ENCODE data around the gene ITGB2.
A peak's percentile ranks its signal among the peaks of the same experiment; 100 is the strongest.

The ITGB2 gene

GRCh38 chr21:44949779-44950198, 29.1 kb upstream of the ITGB2 start:
- H3K27me3 ChIP-seq (ENCODE audit: low read depth) = no peaks in the 10 kb centered on the region
- H3K4me3 ChIP-seq = no peak overlapping the region
- no peaks in the 10 kb centered on the region for H3K4me1 ChIP-seq
- in situ Hi-C loops (cut with MboI; ENCODE audit: low sequenced_read_pairs) = loop anchor here (5.0 kb wide), 1 partner anchor 188 kb away; no protein-coding TSS in a partner anchor
- no peaks in the 10 kb centered on the region for H3K9me3 ChIP-seq
- DNase-seq (ENCODE audit: low spot score in 2 of 2) = peak; percentile 42 to 90
- H3K36me3 ChIP-seq (replicated peaks) = peaks cover 33% of the 10 kb centered on the region

GRCh38 chr21:44949161-44949778, 28.6 kb upstream of the ITGB2 start:
- H3K9me3 ChIP-seq = no peaks in the 10 kb centered on the region
- DNase-seq (ENCODE audit: low spot score in 2 of 2) = no peak
- no peaks in the 10 kb centered on the region for H3K27me3 ChIP-seq (ENCODE audit: low read depth)
- peaks cover 38% of the 10 kb centered on the region for H3K36me3 ChIP-seq (replicated peaks)
- H3K4me1 ChIP-seq = no peaks in the 10 kb centered on the region
- no peak overlapping the region for H3K4me3 ChIP-seq
- in situ Hi-C loops (cut with MboI; ENCODE audit: low sequenced_read_pairs) = loop anchor here (5.0 kb wide), 1 partner anchor 188 kb away; no protein-coding TSS in a partner anchor

- Histone ChIP-seq H3K27me3 (ENCODE audit: low read depth) (no peaks in the 10 kb centered on the region), H3K36me3 (replicated peaks) (peaks cover 45% of the 10 kb centered on the region), H3K4me1 (no peaks in the 10 kb centered on the region), H3K4me3 (no peak overlapping the region), H3K9me3 (no peaks in the 10 kb centered on the region)
- in situ Hi-C loops (cut with MboI; ENCODE audit: low sequenced_read_pairs) = loop anchor here (5.0 kb wide), 1 partner anchor 189 kb away; no protein-coding TSS in a partner anchor
- no peak for DNase-seq (ENCODE audit: low spot score in 2 of 2)
Measured at GRCh38 chr21:44948426-44949120, 27.9 kb upstream of the ITGB2 start.

GRCh38 chr21:44947930-44948331, 27.2 kb upstream of the ITGB2 start:
- Histone ChIP-seq H3K4me1 (no peaks in the 10 kb centered on the region), H3K36me3 (replicated peaks) (peaks cover 50% of the 10 kb centered on the region), H3K4me3 (no peak overlapping the region), H3K27me3 (ENCODE audit: low read depth) (no peaks in the 10 kb centered on the region), H3K9me3 (no peaks in the 10 kb centered on the region)
- no peak for DNase-seq (ENCODE audit: low spot score in 2 of 2)
- in situ Hi-C loops (cut with MboI; ENCODE audit: low sequenced_read_pairs) = loop anchor here (5.0 kb wide), 1 partner anchor 189 kb away; no protein-coding TSS in a partner anchor

GRCh38 chr21:44947111-44947929, 26.6 kb upstream of the ITGB2 start:
- DNase-seq (ENCODE audit: low spot score in 2 of 2) = no peak
- in situ Hi-C loops (cut with MboI; ENCODE audit: low sequenced_read_pairs) = loop anchor here (5.0 kb wide), 1 partner anchor 190 kb away; no protein-coding TSS in a partner anchor
- peaks cover 50% of the 10 kb centered on the region for H3K36me3 ChIP-seq (replicated peaks)
- H3K27me3 ChIP-seq (ENCODE audit: low read depth) = no peaks in the 10 kb centered on the region
- no peak overlapping the region for H3K4me3 ChIP-seq
- H3K9me3 ChIP-seq = no peaks in the 10 kb centered on the region
- H3K4me1 ChIP-seq = no peaks in the 10 kb centered on the region

- Histone ChIP-seq H3K9me3 (no peaks in the 10 kb centered on the region), H3K36me3 (replicated peaks) (peaks cover 52% of the 10 kb centered on the region), H3K4me3 (no peak overlapping the region), H3K27me3 (ENCODE audit: low read depth) (no peaks in the 10 kb centered on the region), H3K4me1 (no peaks in the 10 kb centered on the region; the same call in 1 of the 2 replicates)
- in situ Hi-C loops (cut with MboI; ENCODE audit: low sequenced_read_pairs) = loop anchor here (5.0 kb wide), 1 partner anchor 191 kb away; no protein-coding TSS in a partner anchor
- DNase-seq (ENCODE audit: low spot score in 2 of 2) = no peak
Measured at GRCh38 chr21:44946254-44947041, 25.7 kb upstream of the ITGB2 start.

- Histone ChIP-seq H3K4me3 (no peak overlapping the region), H3K9me3 (no peaks in the 10 kb centered on the region), H3K4me1 (peaks cover 4% of the 10 kb centered on the region), H3K36me3 (replicated peaks) (peaks cover 48% of the 10 kb centered on the region), H3K27me3 (ENCODE audit: low read depth) (no peaks in the 10 kb centered on the region)
- DNase-seq (ENCODE audit: low spot score in 2 of 2) = no peak
- in situ Hi-C loops (cut with MboI; ENCODE audit: low sequenced_read_pairs) = no loop called here
Measured at GRCh38 chr21:44944596-44944995, 23.9 kb upstream of the ITGB2 start.

- peaks cover 4% of the 10 kb centered on the region for H3K4me1 ChIP-seq
- no peaks in the 10 kb centered on the region for H3K27me3 ChIP-seq (ENCODE audit: low read depth)
- no peak overlapping the region for H3K4me3 ChIP-seq
- H3K36me3 ChIP-seq (replicated peaks) = peaks cover 45% of the 10 kb centered on the region
- no peak for DNase-seq (ENCODE audit: low spot score in 2 of 2)
- H3K9me3 ChIP-seq = no peaks in the 10 kb centered on the region
- in situ Hi-C loops (cut with MboI; ENCODE audit: low sequenced_read_pairs) = no loop called here
Measured at GRCh38 chr21:44943686-44944550, 23.2 kb upstream of the ITGB2 start.

GRCh38 chr21:44943005-44943685, 22.4 kb upstream of the ITGB2 start:
- Histone ChIP-seq H3K9me3 (no peaks in the 10 kb centered on the region), H3K4me1 (peaks cover 4% of the 10 kb centered on the region), H3K36me3 (replicated peaks) (peaks cover 45% of the 10 kb centered on the region), H3K27me3 (ENCODE audit: low read depth) (no peaks in the 10 kb centered on the region), H3K4me3 (no peak overlapping the region)
- in situ Hi-C loops (cut with MboI; ENCODE audit: low sequenced_read_pairs) = no loop called here
- DNase-seq (ENCODE audit: low spot score in 2 of 2) = no peak

GRCh38 chr21:44942566-44942965, 21.9 kb upstream of the ITGB2 start:
- peaks cover 42% of the 10 kb centered on the region for H3K36me3 ChIP-seq (replicated peaks)
- DNase-seq (ENCODE audit: low spot score in 2 of 2) = no peak
- H3K27me3 ChIP-seq (ENCODE audit: low read depth) = no peaks in the 10 kb centered on the region
- no peaks in the 10 kb centered on the region for H3K9me3 ChIP-seq
- no peak overlapping the region for H3K4me3 ChIP-seq
- peaks cover 4% of the 10 kb centered on the region for H3K4me1 ChIP-seq
- in situ Hi-C loops (cut with MboI; ENCODE audit: low sequenced_read_pairs) = no loop called here

- peaks cover 4% of the 10 kb centered on the region for H3K4me1 ChIP-seq
- no peaks in the 10 kb centered on the region for H3K9me3 ChIP-seq
- peaks cover 36% of the 10 kb centered on the region for H3K36me3 ChIP-seq (replicated peaks)
- H3K27me3 ChIP-seq (ENCODE audit: low read depth) = no peaks in the 10 kb centered on the region
- peak overlapping the region; percentile 90; the same call in 1 of the 2 replicates for H3K4me3 ChIP-seq
- in situ Hi-C loops (cut with MboI; ENCODE audit: low sequenced_read_pairs) = no loop called here
- no peak for DNase-seq (ENCODE audit: low spot score in 2 of 2)
Measured at GRCh38 chr21:44941567-44941966, 20.9 kb upstream of the ITGB2 start.

- Histone ChIP-seq H3K4me3 (peak overlapping the region; percentile 90), H3K4me1 (peaks cover 4% of the 10 kb centered on the region), H3K9me3 (no peaks in the 10 kb centered on the region), H3K27me3 (ENCODE audit: low read depth) (no peaks in the 10 kb centered on the region), H3K36me3 (replicated peaks) (peaks cover 30% of the 10 kb centered on the region)
- in situ Hi-C loops (cut with MboI; ENCODE audit: low sequenced_read_pairs) = no loop called here
- DNase-seq (ENCODE audit: low spot score in 2 of 2) = no peak
Measured at GRCh38 chr21:44940116-44940631, 19.5 kb upstream of the ITGB2 start.
